RPMI7951 (cell line): ENCODE data around the gene RBP3. TPM values are rescaled to one million over a fixed set of nuclear protein-coding genes. Genes with fewer than 3 reads are reported as not detected.

Experiments used
- DNase-seq: peaks from one replicate; pipeline ENCODE4 v3.0.0-alpha.2; 2012; ENCODE audit warnings: low read depth
- total RNA-seq: library from RNA; depleted of rRNA; stranded (reverse); fragments of >200 nt; shearing (Covaris generic); gene quantifications from 2 replicates; pipeline ENCODE4 v1.2.3, GENCODE V29; 2014; rRNA removed

The RBP3 gene
- total RNA-seq, 1 experiment from 2014 or later: not detected

- no peak for DNase-seq
Observed at GRCh38 chr10:47401210-47401609, 53.0 kb downstream of the RBP3 start.

- DNase-seq: no peak
Observed at GRCh38 chr10:47401874-47402640, 53.9 kb downstream of the RBP3 start.

GRCh38 chr10:47402641-47403301 is 54.6 kb downstream of the RBP3 start:
- DNase-seq: peak; percentile 92

GRCh38 chr10:47403446-47404318 is 55.5 kb downstream of the RBP3 start:
- no peak for DNase-seq

- DNase-seq: no peak
Observed at GRCh38 chr10:47404446-47404845, 56.3 kb downstream of the RBP3 start.

- no peak for DNase-seq
Observed at GRCh38 chr10:47404937-47405336, 56.8 kb downstream of the RBP3 start.

GRCh38 chr10:47405857-47406547 is 57.8 kb downstream of the RBP3 start:
- no peak for DNase-seq

GRCh38 chr10:47406548-47406869 is 58.3 kb downstream of the RBP3 start:
- DNase-seq: no peak

- DNase-seq: peak; percentile 88
Observed at GRCh38 chr10:47406870-47407691, 58.9 kb downstream of the RBP3 start.

Other genes with a start within 250 kb of the RBP3 start
- gene GDF10, start 48.2 kb upstream of the RBP3 start, total RNA-seq: not detected in 2 replicates
- not detected in 2 replicates for gene GDF2, start 25.9 kb upstream of the RBP3 start, total RNA-seq
- gene ZNF488, start 35.9 kb downstream of the RBP3 start, total RNA-seq: 0.10 and 0.12 TPM in 2 replicates
- gene ANXA8, start 135.8 kb downstream of the RBP3 start, total RNA-seq: 0.12 and 0.29 TPM in 2 replicates
- not detected in 2 replicates for gene FAM25G, start 143.3 kb downstream of the RBP3 start, total RNA-seq
- gene AGAP9, start 175.3 kb downstream of the RBP3 start, total RNA-seq: 2.0 and 3.0 TPM in 2 replicates